ENCODE results near the gene CFAP97D1.

The CFAP97D1 gene

DNA sequence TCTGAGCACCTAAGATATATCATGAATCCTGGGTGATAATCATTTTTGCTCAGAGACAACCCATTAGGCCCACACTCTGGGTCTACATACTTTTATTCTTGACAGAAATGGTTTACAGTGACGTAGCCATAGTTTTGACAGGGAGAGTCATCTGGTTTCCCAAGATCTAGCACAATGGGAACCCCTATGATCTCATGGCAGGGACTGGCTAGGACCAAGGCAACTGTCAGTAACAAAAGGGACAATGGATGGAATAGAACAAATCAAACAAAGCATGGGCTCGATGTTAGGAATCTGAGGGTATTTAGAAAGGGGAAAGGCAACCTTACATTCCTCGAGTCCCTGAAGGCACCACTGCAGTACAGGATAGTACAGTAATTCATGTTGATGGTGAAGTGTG is 20.5 kb downstream of the CFAP97D1 start:
- DNase-seq = no peak

DNA sequence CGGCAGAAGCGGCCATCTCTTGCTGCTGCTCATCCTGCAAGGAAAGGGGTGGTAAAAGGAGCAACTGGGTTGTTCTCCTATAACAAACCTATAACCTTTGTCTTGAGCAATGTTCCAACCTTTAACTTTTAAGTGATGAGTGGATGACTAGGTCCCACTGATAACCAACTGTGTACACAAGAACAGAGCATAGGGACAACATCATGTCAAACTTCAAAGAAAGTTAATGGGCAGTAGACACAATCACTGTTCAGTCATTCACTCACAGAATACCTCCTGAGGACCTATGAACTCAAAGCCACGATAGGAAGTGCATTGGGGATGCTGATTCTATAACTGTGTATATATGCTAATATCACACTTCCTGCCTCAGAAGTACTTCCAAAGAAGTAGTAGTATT is 21.6 kb downstream of the CFAP97D1 start:
- DNase-seq = no peak

DNA sequence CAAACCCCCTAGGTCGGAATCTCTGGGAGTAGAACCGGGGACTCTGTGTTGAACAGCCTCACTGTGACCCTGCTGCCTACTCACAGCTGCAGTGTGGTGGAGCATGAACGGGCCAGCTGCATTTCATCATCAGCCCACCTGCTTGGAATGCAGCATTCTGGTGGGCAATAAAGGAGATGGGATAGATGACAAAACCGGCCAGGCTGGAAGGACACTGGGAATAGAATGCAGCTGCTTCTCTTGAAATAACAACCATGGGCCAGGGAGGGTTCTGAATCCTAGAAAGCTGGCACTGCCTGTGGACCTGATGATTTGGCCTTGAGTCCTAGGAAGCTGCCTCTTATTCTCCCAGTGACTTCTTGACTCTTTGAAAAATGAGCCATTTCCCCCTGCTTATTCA is 23.5 kb downstream of the CFAP97D1 start:
- DNase-seq = no peak

DNA sequence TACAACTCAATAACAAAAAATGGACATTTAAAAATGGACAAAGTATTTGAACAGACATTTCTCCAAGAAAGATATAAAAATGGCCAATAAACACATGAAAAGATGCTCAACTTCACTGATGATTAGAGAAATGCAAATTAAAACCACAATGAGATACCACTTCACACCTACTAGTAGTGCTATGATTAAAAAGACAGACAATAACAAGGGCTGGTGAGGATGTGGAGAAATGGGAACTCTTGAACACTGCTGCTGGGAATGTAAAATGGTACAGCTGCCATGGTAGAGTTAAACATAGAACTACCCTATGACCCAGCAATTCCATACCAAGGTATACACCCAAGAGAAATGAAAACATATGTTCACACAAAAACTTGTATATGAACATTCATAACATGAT is 24.9 kb downstream of the CFAP97D1 start:
- no peak for DNase-seq

DNA sequence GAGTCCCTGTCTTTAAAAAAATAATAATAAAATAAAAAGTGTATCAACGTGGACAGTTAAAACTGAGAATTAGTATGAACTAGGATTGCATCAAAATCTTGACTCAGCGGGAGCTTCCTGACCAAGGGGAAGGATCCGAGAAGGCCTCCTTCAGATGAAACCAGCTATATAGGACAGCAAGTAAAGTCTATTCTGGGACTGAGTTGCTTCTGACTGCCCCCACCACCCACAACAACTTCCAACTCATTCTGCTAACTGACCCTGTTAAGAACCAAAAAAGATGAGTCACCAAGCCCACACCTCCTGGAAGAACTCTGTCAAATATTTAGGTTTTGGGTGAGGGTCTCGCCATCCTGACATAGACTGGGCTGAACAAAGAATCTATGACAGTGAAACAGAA is 27.8 kb downstream of the CFAP97D1 start:
- DNase-seq = no peak

- DNase-seq = no peak
Observed at GRCh38 chr17:43809121-43809520, 28.9 kb downstream of the CFAP97D1 start.

GRCh38 chr17:43810226-43810715 is 30.0 kb downstream of the CFAP97D1 start:
- no peak for DNase-seq

DNA sequence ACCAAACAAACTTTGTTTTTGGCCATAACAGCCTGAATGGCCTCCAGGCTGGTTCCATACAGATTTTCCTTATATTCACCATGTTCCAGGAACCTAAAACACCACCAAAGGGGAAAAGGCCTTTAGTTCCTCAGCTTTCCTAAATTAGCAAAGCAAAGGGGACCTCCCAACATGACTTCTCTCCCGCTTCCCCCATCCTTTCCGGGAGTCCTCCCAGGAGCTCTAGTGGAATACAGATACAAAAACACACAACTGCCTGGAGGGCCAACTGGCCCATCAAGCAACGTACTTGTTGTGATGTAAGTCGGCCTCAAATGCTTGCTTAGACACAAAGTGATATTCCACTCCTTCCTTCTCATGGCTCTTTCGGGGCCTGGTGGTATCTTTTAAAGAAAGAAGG is 30.6 kb downstream of the CFAP97D1 start:
- no peak for DNase-seq

- DNase-seq = no peak
Observed at GRCh38 chr17:43812396-43813265, 32.4 kb downstream of the CFAP97D1 start.

DNA sequence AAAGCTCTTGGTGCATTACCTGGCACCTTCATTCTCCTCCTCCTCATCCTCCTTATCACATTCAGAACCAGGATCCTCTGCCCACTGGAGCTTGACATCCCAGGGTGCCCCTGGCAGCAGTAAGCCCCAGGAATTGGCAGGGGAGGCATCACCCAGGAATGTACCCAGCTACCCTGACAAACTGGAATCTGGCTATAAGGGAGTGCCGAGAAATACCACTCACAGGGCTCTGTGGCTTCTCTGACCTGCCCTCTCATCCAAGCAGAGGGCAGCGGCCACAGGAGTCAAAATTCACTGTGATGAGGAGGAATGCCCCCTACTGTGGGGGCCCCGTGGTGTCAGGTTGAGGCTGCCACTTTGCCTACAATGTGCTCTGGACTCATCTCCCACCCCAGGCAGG is 33.2 kb downstream of the CFAP97D1 start:
- no peak for DNase-seq

DNA sequence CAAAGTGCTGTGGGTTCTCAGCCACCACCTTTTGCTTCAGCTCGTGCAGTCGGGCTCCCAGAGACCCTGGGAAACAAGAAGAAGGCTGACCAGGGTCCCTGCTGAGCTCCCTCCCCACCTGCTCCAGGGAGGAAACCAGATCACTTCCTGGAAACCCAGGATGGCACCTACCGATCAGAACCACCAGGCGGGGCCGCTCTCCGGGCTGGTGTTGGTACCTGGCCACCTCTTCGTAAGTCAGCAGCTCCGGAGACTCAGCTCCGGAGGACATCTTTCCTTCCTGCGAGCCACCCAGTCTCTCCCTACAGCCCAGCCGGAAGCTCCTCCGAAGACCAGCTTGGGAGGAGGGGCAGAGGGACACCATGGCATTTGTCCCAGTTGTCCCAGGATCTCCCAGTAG is 33.8 kb downstream of the CFAP97D1 start:
- DNase-seq = no peak

DNA sequence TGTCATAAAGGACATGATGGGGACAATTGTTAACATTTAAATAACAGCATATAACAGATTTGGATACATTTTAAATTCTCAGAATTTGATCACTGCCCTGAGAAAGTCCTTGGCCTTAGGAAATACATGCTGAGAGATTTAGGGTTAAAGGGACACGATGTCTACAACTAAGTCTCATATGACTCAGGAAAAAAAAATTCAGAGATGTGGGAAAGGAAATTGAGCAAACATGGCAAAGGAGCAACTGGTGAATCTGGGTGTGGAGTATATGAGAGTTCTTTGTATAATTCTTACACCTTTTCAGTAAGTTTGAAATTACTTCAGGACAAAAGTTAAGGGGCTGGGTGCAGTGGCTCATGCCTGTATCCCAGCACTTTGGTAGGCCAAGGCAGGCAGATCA is 34.5 kb downstream of the CFAP97D1 start:
- DNase-seq = no peak

DNA sequence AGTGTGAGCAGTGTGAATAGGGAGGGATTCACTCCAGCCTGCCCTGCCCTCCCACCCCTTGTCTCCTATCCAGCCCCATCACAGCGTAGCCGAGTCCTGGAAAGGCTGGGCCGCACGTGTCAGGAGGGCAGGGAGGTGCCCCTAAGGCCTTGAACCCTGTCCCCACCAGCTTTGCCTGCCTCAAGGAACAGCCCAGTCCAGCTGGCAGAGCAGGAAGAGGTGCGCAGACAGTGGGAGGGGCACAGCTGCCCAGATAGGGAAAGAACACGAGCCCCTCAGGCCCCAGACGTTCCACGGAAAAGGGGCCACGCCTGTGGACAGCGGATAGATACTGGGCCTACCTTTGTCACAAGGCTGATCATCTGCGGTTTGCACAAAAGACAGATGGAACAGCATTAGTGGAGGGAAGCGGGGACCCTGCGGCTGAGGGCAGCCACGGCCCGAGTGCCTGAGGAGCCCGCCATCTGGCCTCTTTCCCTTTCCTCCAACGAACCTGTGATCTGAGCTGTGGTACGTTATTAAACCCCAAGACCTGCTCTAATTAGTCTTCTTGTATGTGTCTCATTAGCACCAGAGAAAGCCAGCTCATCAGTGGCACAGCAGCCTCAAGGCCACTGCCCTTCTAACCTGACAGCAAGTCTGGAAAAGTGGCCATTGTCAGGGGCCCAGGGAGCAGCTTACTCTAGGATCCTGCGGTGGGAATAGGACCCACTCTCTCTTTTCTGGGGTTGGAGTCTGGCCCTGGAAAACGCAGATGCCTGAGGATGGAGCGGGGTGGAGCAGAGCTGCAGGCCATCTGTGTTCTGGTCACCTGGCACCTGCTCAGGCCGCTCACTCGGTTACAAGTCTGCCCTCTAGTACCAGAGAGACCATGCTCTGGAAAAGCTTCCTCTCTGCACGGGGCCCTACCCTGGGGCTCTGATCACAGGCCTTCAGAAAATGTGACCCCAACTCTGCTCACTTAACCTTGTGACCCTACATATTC is 36.4 kb downstream of the CFAP97D1 start:
- DNase-seq = no peak

DNA sequence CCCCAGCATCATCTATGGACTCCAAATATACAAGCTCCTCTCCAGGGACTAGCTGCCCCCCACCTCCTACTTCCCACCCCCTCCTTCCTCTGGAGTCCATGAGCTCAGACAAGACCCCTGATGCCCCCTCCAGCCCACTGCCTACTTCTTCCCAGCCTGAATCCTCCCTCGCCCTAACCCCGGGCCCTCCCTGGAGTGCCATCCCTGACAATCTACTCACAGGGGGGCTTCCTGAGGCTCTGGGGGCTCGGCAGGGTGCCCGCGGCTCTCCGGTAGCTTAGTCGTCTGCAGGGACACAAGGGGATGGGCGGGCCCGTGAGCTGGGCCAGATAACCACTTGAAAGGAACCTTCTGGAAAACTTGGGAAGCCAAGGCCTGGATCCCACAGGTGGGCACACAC is 37.6 kb downstream of the CFAP97D1 start:
- DNase-seq = no peak

- no peak for DNase-seq
Observed at GRCh38 chr17:43818966-43819365, 38.7 kb downstream of the CFAP97D1 start.

DNA sequence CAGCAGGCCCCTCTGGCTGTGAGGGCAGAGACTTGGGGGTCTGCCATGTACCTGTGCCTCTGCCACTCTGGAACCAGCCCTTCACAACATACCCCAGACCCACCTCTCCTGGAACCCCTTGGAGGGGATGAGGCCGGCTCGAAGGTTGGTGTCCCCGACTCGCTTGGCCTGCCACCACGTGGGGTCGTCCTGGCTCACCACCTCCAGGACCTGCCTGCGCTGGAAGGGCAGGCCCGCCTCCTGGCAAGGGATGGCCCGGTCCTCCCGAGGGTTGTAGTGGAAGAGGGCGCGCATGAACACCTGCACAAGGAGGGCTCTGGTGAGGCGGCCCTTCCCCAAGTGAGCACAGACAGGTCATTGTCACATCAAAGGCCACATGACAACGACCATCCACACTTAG is 40.5 kb downstream of the CFAP97D1 start:
- DNase-seq = no peak

DNA sequence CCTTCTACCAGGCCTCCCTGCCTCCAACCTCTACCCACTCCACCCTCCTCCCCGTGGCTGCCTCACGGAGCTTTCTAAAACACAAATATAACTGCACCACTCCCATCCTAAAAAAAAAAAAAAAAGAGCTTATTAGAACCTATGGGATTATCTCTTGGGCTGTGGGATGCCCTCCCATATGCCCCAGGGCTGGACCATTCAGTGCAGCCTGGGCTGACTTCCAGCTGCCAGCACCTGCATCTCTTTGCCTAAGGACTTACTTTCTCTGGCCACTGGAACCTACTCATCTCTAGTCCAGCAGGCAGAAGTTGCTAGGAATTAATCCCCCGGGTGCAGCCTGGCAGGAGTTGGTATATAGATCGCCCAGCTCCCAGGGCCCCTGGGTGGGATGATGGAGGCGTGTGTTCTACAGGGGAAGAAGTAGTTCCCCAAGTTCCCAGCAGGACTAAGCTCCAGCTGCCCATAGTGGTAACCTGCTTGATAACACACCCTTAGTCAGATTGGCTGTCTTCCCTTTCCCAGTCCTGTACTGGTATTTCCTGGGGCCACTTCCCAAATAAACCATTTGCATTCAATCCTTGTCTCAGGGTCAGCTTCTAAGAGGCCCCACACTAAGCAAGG is 42.4 kb downstream of the CFAP97D1 start:
- no peak for DNase-seq

- DNase-seq = no peak
Observed at GRCh38 chr17:43823350-43824084, 43.3 kb downstream of the CFAP97D1 start.

GRCh38 chr17:43825567-43825966 is 45.3 kb downstream of the CFAP97D1 start:
- no peak for DNase-seq

DNA sequence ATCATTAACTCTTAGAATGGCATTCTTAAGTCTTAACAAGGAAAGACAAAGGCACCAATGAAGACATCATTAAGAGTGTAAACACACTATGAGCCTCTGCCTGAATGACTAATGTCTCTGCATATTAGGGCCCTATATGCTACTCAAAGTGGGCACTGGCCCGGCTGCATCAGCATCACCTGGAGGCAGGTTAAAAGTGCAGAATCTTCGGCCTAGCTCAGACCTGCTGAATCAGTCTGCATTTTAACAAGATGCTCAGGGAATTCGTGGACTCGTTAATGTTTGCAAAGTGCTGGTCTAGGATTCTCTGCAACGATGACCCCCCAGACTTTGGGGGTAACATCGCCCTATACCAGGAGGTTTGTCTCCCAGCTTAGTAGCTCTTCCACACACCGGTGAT is 46.0 kb downstream of the CFAP97D1 start:
- no peak for DNase-seq

DNA sequence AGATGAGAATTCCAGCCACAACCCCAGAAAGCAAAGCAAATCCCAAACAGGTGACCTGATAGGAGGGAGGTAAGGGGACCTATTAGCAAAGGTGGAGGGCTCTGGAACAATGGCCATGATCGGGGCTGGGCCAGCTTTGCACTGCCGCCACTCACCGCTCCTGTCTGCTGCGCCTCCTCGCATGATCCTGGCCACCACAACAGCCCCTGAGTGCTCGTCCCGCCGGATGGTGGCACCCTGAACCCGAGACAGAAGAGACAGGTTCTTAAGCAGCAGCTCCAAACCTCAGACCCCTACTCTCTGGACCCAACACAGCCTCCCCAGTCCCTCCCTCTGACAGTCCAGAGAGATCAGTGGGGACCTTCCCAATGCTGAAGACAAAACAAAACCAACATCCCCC is 47.4 kb downstream of the CFAP97D1 start:
- no peak for DNase-seq

DNA sequence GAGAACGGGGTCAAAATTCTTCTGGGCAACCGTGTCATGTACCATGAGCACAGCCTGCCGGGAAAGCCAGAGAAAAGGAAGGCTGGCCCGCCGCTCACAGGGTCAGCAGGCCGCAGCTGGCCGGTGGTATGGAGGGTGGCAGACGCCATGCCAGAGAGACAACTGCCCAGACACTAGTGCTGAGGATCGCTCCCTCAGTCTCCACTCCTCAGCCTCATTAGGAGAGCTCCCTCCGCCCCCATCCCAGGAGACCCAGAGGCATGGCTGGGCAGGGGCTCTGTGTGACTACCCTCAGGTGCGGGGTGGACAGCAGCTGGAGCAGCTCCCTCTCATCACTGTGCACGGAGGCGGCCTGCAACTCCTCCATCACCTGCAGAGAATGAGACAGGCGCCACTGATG is 49.5 kb downstream of the CFAP97D1 start:
- DNase-seq = no peak
